Stimulated activated CD4-positive, alpha-beta T cell treated with anti-CD3 and anti-CD28 coated beads, TNF-alpha, amount 100 ng/mL, for 24 hours (primary cell): ENCODE measurements around the gene BCL2.

Experiments used
- DNase-seq, 3 experiments: peaks; one replicate each; pipeline ENCODE4 v3.0.0-alpha.2; 2020; ENCODE audit warnings: low read depth in 3 of 3

The BCL2 gene

DNA sequence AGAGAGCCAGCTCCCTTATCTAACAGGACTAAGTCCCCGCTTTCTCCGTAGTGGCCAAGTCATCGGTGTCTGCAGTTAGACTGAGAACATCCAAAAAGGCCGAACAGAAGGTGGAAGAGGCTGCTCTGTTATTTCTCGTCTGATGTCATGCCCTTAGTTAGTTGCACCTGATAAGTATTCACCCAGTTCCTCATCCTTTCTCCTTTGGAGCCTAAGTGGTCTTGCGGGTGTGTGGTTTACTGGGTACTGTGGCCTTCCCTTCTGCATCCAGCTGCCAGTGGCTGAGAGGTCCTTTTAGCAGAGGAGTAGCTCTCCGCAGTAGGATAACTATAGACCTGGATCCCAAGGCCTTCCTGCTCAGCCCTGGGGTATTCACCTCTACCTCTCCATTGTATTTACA lies 211.6 kb downstream of the BCL2 start:
- DNase-seq = no peak

DNA sequence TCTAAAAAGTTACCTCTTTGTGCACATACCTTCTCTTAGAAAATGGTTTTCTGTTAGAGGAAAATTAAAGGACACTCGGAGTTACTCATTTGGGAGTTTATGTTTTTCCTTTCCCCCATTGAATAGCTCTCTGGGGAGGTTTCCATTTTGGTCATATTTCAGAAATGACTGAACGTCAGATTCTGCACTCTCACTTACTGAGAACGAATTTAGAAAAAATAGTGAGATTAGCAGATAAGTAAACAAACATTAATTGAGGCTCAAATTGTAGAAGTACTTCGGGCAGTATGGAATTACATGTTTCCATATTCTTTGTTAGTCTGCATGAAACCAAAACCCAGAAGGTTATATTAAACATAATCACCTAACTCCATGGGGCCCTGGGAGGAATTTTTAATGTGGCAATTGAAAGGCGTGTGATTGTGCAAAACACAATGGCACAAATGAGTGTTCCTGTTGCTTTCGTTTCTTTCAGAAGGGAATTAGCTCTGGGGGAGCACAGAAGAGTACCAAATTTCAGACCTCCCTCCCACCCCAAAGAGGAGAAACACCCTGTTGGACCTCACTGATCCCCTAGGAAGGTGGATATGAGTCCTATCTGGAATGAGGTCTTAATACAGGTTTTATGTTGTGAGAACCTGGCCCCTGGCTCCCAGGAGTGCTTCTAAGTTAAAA lies 212.3 kb downstream of the BCL2 start:
- no peak for DNase-seq

DNA sequence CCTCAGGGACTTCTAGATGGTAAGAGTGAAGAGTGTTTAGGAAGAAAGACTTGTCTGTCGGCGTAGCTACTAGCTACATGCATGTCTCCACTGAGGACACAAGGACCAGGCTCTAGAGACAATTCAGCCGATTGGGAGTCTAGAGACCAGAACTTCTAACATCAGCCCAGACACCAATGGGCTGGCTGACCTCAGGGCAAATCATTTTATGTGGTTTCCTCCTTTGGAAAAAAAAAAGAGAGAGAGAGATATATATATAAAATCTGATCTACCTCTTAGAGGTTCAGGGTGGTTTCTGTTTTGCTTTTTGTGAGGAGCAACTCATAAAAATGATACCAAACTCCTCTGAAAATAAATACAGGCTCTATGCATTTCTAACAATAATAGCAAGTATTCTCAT lies 212.8 kb downstream of the BCL2 start:
- DNase-seq = no peak

DNA sequence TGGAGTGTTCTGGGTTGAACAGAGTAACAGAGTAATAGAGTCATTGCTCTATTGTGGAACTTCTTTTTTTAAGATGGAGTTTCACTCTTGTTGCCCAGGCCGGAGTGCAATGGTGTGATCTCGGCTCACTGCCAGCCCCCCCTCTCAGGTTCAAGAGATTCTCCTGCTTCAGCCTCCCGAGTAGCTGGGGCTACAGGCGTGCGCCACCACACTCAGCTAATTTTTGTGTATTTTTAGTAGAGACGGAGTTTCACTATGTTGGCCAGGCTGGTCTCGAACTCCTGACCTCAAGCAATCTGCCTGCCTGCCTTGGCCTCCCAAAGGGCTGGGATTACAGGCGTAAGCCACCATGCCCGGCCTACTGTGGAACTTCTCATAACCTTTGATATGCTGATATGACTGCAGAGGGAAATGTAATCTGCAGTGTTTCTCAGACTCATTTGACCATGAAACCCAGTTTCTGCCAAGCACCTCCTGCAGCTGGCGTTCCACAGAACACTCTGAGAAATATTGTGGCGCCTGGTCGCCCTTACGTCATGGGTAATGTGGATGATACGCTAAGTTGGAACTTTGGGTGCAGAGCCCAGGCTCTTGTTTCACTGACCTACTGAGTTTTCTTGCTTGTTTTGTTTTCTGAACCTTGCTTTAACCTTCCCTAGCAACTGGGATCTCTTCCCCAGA lies 213.8 kb downstream of the BCL2 start:
- no peak for DNase-seq

DNA sequence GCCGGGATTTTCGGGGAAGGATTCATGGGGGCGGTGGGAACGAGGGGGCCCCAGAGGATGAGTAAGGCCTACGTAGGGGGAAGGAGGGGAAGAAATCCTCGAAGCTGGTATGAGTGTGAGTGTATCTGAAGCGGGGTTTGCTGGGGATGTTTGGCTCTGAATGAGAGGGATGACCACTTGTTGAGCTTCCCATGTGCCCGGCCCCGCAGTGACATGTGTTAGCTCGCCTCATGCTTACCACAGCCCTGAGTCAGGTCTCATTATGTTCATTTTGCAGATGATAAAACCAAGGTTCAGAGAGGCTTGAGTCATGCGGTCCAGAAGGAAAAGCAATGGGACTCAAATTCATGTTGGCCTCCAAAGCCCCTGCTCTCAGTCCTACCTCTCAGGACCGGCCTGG lies 214.7 kb downstream of the BCL2 start:
- no peak for DNase-seq

DNA sequence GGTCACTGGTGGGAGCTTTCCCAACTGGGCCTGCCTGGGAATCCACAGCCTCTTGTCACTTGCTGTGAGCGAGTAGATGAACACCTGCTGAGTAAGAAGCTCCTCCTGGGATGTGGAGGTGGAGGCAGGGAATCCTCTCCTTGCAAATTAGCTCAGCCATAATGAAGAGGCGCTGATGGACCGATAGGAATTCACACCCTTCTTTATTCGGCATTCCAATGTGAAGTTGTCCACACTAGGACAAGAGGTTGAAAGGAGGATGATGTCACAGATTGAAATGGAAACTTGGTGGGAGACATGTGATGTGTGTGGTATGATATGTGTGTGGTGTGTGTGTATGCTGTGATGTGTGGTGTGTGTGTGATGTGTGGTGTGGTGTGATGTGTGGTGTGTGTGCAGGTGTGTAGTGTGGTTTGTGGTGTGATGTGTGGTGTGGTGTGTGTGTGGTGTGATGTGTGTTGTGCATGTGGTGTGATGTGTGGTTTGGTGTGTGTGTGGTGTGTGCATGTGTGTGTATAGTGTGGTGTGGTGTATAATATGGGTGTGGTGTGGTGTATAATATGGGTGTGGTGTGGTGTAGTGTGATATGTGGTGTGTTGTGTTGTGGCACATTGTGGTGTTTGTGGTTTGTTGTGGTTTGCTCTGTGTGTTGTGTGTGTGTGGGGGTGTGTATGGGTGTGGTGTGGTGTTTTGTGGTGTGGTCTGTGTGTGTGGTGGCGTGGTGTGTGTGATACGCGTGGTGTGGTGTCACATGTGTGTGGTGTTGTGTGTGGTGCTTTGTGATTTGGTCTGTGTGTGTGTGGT lies 216.4 kb downstream of the BCL2 start:
- DNase-seq = no peak

DNA sequence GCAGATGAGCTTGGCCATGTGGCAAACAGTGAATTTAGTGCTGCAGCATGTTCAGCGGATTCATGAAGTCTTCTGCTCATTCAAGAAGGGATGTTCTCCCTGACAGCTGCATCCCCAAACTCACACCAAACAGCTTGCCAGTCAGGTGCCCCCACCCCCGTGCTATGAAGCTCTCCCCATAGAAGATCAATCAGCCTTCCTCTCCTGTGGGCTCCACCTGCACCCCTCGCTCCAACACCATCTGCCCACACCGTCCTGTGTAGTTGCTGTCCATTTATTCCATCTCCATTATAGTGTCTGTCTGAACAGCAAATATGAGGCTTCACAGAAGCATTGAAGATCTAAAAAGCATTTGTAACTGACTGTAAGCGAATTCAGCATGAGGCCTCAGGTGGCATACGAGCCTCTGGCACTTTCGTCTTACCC lies 218.9 kb downstream of the BCL2 start:
- DNase-seq = no peak

DNA sequence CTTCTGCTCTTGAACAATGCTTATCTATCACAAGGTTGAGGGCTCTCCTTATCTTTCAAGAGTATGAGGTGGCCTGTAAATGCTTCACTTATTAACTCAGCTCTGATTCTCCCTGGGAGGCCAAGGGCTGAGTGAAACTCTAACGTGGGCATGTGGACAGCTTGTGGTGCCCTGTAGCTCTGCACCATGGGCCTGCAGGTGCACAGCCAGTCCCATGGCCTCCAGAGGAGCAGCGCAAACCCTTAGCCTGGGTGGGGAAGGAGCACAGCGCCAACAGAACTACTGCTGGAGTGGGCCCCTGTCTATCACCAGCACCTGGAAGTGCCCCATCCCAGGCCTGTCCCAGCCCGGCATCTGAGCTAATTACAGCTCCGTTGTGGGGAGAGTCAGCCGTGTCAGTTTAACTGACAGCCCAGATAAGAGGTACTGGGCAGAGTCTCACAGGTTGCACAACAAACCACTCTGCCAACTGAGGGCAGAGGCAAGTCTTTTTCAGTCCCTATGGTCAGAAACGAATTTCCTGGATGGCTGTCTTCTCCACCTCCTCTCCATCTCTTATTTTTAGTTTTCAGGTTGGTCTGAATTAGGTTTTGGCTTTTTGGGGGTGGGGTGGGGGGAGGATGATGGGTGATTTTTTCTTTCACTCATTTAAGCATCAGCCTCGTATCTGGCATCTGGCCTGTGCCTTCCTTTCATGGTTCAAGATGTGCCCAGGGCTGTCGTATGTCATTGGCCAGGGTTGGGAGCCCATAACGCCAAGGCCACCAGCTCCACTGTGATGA lies 219.5 kb downstream of the BCL2 start:
- no peak for DNase-seq

DNA sequence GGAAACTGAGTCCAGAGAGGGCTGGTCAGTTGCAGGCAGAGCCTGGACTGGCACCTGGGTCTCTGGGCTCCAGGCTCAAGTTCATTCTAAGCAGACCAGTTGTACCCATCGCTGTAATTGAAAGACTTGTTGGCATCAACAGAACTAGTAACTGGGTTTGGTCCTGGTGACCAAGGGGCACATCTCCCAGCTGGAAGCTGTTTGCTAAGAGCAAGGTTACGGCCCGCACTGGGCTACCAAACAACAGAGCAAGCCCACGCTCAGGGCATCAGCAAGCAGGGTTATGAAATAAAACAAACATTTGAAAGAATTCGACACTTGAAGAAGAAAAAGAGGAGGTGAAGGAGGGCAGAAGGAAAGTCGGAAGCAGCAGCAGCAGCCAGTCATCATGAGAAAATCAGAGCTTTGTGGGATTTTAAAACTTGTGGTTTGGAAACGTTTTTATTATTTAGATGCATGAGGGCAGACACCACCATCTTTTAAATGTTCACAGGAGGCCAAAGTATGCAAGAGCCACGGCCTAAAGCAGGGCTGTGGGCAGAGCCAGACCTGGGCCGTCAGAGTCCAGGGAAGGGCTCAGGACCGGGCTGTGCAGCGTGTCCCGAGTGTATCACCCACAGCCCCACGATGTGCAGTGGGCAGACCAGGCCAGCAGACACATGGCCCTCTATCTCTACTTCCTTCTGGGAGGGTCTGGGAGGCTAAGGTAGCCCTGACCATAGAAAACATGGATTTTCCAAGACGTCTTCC lies 220.3 kb downstream of the BCL2 start:
- no peak for DNase-seq

DNA sequence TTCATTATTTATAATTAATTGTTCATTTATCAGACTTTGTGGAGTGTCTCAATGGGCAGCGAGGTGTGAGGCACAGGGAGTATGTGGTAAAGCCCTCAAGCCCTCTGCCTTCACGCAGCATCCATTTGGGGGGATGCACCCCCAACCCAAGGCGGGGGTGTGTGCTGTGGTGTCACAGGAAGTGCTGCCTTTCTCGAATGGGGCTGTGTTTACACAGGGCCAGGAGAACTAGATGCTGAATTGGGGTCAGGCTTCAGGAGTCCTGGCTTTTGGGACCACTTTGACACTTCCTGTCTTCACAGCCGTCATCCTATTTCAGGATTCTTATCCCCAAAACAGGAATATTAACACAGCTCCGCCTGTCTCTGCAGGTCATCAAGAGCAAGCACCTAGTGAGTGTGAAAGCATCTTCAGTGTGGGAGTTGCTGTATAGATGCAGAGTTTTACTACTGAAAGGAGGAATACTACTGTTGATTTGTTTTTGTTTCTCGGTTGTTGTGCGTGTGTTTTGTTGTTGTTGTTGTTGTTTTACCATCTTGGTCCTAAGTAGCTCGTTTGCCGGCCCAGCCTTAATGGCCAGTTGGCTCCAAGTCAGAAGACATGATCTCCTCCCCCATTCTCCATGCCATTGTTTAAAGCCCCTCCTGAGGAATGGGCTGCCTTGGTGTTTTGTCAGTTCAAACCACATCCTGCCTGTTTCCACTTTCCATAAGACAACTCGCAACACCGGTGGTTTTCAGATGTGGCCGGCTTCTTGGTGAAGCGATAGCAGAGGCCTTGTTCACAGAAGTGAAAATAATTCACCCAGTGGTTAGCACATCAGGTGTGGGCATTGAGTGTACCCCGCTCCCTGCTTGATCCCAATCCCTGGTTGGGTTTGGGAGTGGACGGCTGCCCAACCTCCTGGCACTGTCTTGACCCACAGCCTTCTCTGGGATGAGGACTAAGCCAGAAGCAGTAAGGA lies 221.3 kb downstream of the BCL2 start:
- peak in 1 of 3 experiments; percentile 21 for DNase-seq

DNA sequence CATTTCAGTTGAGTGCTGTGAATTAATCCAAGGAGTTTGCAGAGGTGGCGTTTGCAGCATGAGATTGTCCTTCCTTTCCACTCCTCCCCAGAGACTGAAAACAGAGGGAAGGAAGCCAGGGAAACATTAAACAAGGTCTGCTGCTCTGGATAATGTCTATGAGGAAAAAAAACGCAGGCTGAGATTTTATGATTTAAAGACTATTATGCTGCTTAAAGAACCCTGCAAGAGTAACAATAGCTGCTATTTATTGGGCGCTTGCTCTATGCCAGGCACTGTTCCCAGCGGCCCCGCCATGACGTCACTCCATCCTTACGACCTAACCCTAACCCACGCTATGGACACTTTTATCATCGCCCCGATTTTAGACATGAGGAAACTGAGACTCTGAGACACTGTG lies 222.4 kb downstream of the BCL2 start:
- no peak for DNase-seq

DNA sequence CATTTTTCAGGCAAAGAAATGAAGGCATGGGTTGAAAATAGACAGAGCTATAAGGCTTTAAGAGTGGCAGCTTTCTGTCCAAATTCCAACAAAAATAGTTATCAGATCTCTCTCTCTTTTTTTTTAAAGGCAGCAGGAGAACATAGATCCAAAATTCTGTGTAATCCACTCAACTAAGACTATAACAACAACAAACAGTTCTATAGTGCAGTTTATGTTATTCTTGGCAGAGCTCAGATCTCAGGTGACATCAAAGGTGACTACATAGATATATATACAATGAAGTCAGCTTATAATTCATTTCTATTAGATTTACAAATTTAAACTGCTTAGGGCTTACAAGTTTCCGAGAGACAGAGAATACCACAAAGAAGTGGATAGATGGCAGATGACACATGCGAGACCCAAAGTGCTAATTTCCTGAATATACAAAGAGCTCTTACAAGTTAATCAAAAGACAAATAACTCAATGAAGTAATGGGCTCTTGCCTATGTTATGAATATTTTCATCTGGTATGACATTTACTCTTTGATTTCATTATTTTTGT lies 223.2 kb downstream of the BCL2 start:
- no peak for DNase-seq

DNA sequence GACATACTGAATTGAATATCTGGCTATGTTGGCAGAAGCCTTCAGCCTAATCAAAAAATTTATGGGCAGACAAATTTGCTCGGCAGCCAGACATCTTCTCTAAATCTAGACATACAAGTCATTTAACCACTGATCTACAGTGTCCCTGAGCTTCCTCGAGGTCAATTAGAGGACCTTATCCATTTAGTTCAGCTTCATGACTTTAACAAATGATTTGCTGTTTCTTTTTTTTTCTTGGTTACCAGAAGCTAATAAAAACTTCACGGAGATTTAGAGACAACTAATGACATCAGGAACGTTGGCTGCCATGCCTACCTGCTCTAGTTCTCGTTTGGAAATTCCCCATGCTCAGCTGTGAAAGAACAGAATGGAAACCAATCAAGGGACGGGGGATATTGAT lies 223.8 kb downstream of the BCL2 start:
- no peak for DNase-seq

DNA sequence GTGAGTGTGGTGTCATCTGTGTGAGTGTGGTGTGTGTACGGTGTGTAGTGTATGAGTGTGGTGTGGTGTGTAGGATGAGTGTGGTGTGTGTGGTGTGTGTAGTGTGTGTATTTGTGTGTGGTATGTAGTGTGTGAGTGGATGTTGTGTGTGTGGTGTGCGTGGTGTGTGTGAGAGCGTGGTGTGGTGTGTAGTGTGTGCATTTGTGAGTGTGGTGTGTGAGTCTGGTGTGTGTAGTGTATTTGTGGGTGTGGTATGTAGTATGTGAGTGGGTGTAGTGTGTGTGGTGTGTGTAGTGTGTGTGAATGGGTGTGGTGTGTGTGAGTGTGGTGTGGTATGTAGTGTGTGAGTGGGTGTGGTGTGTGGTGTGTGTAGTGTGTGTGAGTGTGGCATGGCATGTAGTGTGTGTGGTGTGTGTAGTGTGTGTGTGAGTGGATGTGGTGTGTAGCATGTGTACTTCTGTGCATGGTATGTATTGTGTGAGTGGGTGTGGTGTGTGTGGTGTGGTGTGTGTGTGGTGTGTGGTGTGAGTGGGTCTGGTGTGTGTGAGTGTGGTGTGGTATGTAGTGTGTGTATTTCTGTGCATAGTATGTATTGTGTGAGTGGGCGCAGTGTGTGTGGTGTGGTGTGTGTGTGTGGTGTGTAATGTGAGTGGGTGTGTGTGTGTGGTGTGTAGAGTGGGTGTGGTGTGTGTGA lies 227.8 kb downstream of the BCL2 start:
- no peak for DNase-seq

DNA sequence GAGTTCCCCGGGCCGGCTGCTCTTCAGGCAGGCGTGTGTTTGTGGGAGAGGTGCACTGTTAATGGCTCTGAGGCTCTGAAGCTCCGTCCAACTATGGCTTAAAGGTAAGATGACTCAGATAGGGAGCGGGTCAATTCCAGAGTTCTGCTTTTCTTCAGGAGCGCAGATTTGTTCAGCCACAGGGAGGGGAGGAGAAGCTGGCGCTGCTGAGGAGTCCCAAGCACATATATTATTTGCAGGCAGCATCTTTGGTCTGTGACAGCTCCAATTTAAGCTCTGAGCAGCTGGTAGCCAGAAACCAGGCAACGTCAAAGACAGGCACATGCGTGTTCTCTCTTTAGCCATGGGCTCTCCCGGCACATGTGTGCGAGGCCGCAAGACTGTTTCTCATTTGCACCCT lies 229.2 kb downstream of the BCL2 start:
- no peak for DNase-seq

DNA sequence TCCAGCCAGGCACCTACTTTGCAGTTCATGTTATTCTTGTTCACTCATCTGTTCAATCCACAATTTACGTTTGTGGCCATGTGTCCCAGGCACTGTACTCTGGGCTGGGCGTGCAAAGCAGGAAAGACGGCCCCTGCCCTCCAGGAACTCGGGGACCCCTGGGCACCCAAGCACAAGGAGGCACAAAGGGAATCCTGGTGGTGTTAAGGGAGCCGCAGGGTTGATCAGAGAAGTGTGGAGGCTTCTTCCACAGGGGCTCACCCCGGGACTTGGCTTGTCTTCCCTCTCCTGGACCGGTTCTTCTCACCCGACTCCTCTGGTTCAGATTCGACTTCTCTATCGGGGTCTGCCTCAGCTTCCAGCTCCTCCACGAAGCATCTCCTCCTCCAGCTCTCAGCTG lies 230.5 kb downstream of the BCL2 start:
- DNase-seq = no peak

DNA sequence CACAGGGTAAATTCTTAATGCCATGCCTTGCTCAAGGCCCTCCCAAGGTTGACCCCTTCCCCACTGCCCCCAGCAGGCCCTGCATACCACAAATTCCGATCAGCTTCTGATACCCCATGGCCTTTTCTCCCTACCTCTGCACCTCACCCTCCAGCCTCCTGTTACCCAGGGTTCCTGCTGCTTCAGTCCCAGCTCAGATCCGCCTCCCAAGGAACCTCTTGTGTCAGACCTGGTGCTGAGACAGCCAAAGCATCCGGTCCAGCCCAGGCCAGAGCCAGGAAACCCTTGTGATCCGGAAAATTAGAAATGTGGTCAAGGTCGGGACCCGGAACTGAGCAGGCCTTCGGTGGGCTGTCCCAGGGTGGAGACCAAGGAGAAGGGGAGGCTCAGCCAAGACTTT lies 231.3 kb downstream of the BCL2 start:
- DNase-seq = no peak

DNA sequence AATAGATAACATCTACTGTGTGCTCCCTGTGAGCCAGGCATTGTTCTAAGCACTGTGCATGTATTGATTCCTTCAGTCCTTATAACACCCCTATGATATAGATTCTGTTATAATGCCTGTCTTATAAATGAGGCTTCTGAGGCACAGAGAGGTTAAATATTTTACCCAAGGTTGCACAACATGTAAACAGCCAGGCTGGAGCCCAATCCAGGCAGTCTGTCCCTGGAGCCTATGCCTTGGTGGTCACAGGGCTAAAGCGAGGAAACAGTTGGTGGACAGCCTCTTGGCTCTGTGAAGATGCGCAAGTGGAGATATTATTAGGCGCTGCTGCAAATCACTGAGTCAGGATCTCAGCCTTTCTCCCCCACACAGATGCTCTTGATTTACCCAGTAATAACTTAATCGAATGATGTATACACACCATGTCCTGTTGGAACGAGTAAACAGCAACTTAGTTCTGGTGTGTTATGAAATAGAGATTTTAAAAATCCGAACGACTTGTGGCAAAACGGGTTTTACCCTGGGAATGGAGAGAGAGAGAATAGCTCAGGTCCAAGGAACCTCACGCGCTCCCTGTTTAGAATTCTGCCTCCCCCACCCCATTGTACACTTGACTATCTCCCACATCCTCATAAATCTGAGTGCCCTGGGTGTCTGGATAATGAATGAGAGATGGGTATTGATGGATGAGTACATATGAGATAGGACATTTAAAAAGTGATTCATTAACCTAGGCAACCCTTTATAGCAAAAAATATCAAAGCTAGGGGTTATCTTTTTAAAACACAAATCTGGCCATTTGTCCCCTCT lies 231.9 kb downstream of the BCL2 start:
- no peak for DNase-seq
